ENCODE results near the gene PPP1CC. TPM values are rescaled to one million over a fixed set of nuclear protein-coding genes. Genes with fewer than 3 reads are reported as not detected.

PPP1CC gene
- total and polyA plus RNA-seq, 8 donors, result 33.3 to 92.7 (median 70.2) TPM

DNA sequence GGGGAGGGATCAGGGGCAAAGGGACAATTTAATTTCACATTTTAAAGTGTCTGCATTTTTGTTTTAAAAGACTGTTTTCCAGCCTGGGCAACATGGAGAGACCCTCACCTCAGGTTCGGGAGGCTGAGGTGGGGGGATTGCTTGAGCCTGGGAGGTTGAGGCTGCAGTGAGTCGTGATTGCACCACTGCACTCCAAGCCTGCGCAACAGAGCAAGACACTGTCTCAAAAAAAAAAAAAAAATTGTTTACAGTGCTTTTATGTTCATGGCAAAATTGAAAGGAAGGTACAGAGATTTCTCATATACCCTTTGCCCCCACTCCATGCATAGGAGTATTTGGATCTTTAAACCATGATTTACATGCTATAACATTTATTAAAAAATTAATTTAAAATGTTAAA is 37.4 kb downstream of the PPP1CC start:
- Histone ChIP-seq H3K27me3 (no peaks in the 10 kb centered on the region), H3K4me3 (no peak overlapping the region), H3K27ac (no peak overlapping the region), H3K36me3 (no peaks in the 10 kb centered on the region), H3K9me3 (no peaks in the 10 kb centered on the region), H3K4me1 (no peaks in the 10 kb centered on the region)
- TF ChIP-seq, protein P1, sequence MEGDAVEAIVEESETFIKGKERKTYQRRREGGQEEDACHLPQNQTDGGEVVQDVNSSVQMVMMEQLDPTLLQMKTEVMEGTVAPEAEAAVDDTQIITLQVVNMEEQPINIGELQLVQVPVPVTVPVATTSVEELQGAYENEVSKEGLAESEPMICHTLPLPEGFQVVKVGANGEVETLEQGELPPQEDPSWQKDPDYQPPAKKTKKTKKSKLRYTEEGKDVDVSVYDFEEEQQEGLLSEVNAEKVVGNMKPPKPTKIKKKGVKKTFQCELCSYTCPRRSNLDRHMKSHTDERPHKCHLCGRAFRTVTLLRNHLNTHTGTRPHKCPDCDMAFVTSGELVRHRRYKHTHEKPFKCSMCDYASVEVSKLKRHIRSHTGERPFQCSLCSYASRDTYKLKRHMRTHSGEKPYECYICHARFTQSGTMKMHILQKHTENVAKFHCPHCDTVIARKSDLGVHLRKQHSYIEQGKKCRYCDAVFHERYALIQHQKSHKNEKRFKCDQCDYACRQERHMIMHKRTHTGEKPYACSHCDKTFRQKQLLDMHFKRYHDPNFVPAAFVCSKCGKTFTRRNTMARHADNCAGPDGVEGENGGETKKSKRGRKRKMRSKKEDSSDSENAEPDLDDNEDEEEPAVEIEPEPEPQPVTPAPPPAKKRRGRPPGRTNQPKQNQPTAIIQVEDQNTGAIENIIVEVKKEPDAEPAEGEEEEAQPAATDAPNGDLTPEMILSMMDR (IDR thresholded peaks at IDR 0.05), result no peak
- FAIRE-seq (no peak), DNase-seq (no peak), ATAC-seq (no peak)
- 33 to 58% methylated on average over 3 of the region's 3 CpGs for WGBS, 2 donors
- intact Hi-C loops (cut with DNase I), result no loop called here

DNA sequence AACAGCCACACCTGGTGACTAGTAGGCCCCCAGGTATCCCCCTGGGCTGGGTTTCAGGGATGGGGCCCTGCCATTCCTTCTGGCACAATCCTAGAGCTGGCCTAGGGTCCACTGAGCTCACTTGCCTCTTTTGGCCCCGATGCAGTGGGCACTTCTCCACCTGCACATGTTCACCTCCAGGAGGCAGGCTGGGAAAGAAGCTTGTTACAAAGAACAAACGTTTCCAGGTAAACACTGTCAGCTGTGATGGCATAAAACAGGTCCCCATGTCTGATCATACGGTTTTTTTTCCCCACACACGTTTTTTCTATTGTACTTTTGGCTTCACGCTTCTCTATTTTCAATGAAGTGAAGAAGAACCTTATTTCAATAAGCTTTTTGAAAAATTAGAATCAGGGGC is 37.9 kb downstream of the PPP1CC start:
- no peak overlapping the region for H3K27ac ChIP-seq
- ATAC-seq, result peak; percentile 64 to 89 (median 80)
- H3K9me3 ChIP-seq, result no peaks in the 10 kb centered on the region
- no peaks in the 10 kb centered on the region for H3K36me3 ChIP-seq
- WGBS, 2 donors, result 11 to 13% methylated on average over 5 of the region's 5 CpGs
- no peaks in the 10 kb centered on the region for H3K27me3 ChIP-seq
- no peak overlapping the region for H3K4me3 ChIP-seq
- DNase-seq, result peak in 4 of 6 donors; percentile 29 to 43 (median 33)
- intact Hi-C loops (cut with DNase I), result no loop called here
- no peak for FAIRE-seq
- H3K4me1 ChIP-seq, result no peaks in the 10 kb centered on the region
- TF ChIP-seq, protein P1 (IDR thresholded peaks at IDR 0.05), result peak in 2 of 4 donors; percentile 12 to 19

DNA sequence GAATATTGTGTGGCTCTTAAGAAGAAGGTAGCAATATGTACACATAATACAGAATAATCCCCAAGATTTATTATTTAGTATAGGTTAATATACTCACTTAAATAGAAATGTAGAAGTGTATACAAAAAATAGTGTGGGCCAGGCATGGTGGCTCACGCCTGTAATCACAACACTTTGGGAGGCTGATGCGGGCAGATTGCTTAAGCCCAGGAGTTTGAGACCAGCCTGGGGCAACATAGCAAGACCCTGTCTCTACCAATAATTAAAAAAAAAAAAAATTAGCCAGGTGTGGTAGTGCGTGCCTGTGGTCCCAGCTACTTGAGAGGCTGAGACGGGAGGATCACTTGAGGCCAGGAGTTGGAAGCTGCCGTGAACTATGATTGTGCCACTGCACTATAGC is 38.5 kb downstream of the PPP1CC start:
- intact Hi-C loops (cut with DNase I), result no loop called here
- no peak for DNase-seq
- no peak overlapping the region for H3K4me3 ChIP-seq
- H3K4me1 ChIP-seq, result no peaks in the 10 kb centered on the region
- no peaks in the 10 kb centered on the region for H3K27me3 ChIP-seq
- H3K27ac ChIP-seq, result no peak overlapping the region
- FAIRE-seq, result no peak
- H3K36me3 ChIP-seq, result no peaks in the 10 kb centered on the region
- TF ChIP-seq, protein P1 (IDR thresholded peaks at IDR 0.05), result no peak
- no peak for ATAC-seq
- H3K9me3 ChIP-seq, result no peaks in the 10 kb centered on the region
- WGBS, 2 donors, result 84 to 93% methylated on average over 5 of the region's 5 CpGs

DNA sequence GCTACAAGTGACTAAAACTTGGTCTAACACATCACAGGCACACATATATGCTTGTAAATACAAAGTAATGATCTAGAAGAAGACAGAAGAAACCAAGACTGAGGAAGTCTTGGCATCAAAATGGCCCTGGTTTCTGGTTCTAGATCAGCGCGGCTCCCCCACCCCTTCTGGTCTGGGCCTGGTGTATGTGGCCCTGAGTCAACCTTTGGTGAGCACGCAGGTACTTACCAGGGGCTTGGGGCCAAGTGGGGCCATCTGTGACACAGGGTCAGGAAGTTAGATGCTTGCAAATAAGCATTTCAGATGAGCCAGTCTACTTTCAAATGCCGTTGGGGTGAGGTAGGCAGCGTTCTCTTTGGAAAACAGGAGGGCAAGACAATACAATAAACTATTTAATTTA is 40.6 kb downstream of the PPP1CC start:
- intact Hi-C loops (cut with DNase I), result no loop called here
- no peak overlapping the region for H3K4me3 ChIP-seq
- TF ChIP-seq, protein P1 (IDR thresholded peaks at IDR 0.05), result no peak
- WGBS, 2 donors, result 88 to 96% methylated on average over 5 of the region's 5 CpGs
- no peaks in the 10 kb centered on the region for H3K27me3 ChIP-seq
- no peak overlapping the region for H3K27ac ChIP-seq
- H3K9me3 ChIP-seq, result no peaks in the 10 kb centered on the region
- FAIRE-seq, result no peak
- H3K4me1 ChIP-seq, result no peaks in the 10 kb centered on the region
- ATAC-seq, result no peak
- DNase-seq, result no peak
- H3K36me3 ChIP-seq, result no peaks in the 10 kb centered on the region

DNA sequence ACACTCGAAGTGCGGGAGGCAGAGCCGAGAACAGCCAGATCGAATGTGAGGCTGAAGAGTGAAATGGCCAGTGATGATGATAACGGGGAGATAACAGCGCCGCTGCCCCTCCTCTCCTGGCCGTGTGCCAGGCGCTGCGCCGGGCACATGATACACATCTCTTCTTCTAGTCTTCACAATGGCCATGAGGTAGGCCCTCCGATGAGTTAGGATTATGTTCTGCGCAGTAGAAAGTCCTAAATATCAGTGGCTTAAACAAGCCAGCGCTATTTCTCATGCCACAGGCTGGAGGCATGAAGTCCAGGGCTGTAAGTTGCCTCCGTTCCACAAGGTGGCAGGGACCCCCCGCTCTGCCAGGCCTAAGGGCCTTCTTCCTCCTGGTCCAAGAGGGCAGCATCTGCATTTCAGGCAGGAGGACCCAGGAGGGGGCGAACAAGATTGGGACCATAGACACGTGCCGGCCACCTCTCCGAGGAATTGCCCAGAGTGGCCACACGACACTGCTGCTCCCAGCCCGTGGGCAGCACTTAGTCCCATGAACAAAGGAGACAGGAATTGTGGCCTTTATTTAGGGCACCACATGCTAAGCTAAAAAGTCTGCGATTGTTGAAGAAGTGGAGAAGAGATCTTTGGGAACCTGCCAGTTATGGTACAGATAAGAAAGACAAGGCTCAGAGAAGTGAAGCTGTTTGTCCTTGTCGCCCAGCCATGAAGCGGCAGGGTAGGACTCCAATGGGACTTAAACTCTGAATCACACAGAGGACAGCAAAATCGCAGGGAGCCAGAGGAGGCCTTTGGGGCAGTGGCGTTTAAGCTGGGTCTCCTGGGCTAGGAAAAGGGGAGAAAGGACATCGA is 42.9 kb downstream of the PPP1CC start:
- Histone ChIP-seq H3K4me1 (no peaks in the 10 kb centered on the region), H3K27me3 (no peaks in the 10 kb centered on the region), H3K4me3 (no peak overlapping the region), H3K9me3 (no peaks in the 10 kb centered on the region), H3K27ac (no peak overlapping the region), H3K36me3 (no peaks in the 10 kb centered on the region)
- no peak for DNase-seq
- intact Hi-C loops (cut with DNase I), result no loop called here
- ATAC-seq, result no peak
- 76 to 79% methylated on average over 28 of the region's 28 CpGs for WGBS, 2 donors
- TF ChIP-seq, protein P1 (IDR thresholded peaks at IDR 0.05), result no peak
- no peak for FAIRE-seq
